Measurements from ENCODE around the gene JAML.

GRCh38 chr11:118217575-118217974, 7.2 kb downstream of the JAML start:
- TF ChIP-seq POLR2AphosphoS5 (IDR thresholded peaks at IDR 0.05; ENCODE audit: insufficient read depth in 1 of 2, low read depth in 1 of 2): no peak
- no peak for TF ChIP-seq POLR2A (IDR thresholded peaks at IDR 0.05)
- TF ChIP-seq, protein P1, sequence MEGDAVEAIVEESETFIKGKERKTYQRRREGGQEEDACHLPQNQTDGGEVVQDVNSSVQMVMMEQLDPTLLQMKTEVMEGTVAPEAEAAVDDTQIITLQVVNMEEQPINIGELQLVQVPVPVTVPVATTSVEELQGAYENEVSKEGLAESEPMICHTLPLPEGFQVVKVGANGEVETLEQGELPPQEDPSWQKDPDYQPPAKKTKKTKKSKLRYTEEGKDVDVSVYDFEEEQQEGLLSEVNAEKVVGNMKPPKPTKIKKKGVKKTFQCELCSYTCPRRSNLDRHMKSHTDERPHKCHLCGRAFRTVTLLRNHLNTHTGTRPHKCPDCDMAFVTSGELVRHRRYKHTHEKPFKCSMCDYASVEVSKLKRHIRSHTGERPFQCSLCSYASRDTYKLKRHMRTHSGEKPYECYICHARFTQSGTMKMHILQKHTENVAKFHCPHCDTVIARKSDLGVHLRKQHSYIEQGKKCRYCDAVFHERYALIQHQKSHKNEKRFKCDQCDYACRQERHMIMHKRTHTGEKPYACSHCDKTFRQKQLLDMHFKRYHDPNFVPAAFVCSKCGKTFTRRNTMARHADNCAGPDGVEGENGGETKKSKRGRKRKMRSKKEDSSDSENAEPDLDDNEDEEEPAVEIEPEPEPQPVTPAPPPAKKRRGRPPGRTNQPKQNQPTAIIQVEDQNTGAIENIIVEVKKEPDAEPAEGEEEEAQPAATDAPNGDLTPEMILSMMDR (IDR thresholded peaks at IDR 0.05): no peak

Measured in vagina (tissue), 2 donors.